Suprapubic skin (tissue), 4 donors: Measurements from ENCODE around the gene ARAF.

ENCODE experiments used
- CTCF ChIP-seq, 2 donors: fragments of 200-600 bp in 1 of 2; fragments of 450-650 bp in 1 of 2; sonication (generic) in 1 of 2; IDR thresholded peaks; one replicate each; pipeline ENCODE4 v1.5.1; 2016 to 2019; ENCODE audit warnings: antibody characterized with exemption in 2 of 2, mild to moderate bottlenecking in 1 of 2, moderate library complexity in 1 of 2
- POLR2A ChIP-seq, 2 donors: fragments of 450-650 bp; IDR thresholded peaks; one replicate each; pipeline ENCODE4 v1.6.1; 2017; ENCODE audit warnings: antibody characterized with exemption in 2 of 2, mild to moderate bottlenecking in 2 of 2, moderate library complexity in 2 of 2
- POLR2AphosphoS5 ChIP-seq, 3 donors: sonication (generic); formaldehyde crosslinking; IDR thresholded peaks; one replicate each; pipeline ENCODE4 v1.6.1; 2017; ENCODE audit warnings: antibody characterized with exemption in 3 of 3

GRCh38 chrX:47610511-47610910, 49.5 kb downstream of the ARAF start:
- TF ChIP-seq POLR2A (IDR thresholded peaks at IDR 0.05), result no peak
- no peak for TF ChIP-seq POLR2AphosphoS5 (IDR thresholded peaks at IDR 0.05)
- no peak for TF ChIP-seq CTCF (IDR thresholded peaks at IDR 0.05)
